NT2/D1 (cell line): ENCODE data around the gene C10orf95.
A peak's percentile ranks its signal among the peaks of the same experiment; 100 is the strongest.

Experiments
- DNase-seq: peaks from one replicate; pipeline ENCODE4 v3.0.0-alpha.2; 2011; ENCODE audit warnings: low read depth, low spot score
- H3K27me3 ChIP-seq: 2 replicates; pipeline ENCODE4 v1.6.0; 2011; ENCODE audit warnings: mild to moderate bottlenecking; ENCODE audit not compliant: insufficient read length, insufficient read depth
- H3K36me3 ChIP-seq: 2 replicates; pipeline ENCODE4 v1.6.1; 2011; ENCODE audit warnings: mild to moderate bottlenecking, low read length, mixed read lengths; ENCODE audit not compliant: insufficient read depth, insufficient read length
- H3K4me1 ChIP-seq: 2 replicates; pipeline ENCODE4 v1.5.1; 2011; ENCODE audit not compliant: insufficient read depth, insufficient read length
- H3K4me3 ChIP-seq: 2 replicates; pipeline ENCODE4 v1.5.1; 2011; ENCODE audit warnings: low read depth; ENCODE audit not compliant: insufficient read length
- H3K9ac ChIP-seq: 2 replicates; pipeline ENCODE4 v1.6.0; 2011; ENCODE audit warnings: low read depth; ENCODE audit not compliant: insufficient read length
- H3K9me3 ChIP-seq: 2 replicates; pipeline ENCODE4 v1.5.1; 2011; ENCODE audit warnings: mild to moderate bottlenecking, low read length; ENCODE audit not compliant: insufficient read depth
- SUZ12 ChIP-seq: IDR thresholded peaks from 2 replicates; pipeline ENCODE4 v1.6.1; 2011; ENCODE audit not compliant: insufficient read length, insufficient read depth; ENCODE audit errors: extremely low read depth
- YY1 ChIP-seq: IDR thresholded peaks from 2 replicates; pipeline ENCODE4 v1.6.1; 2011; ENCODE audit not compliant: insufficient read length, insufficient read depth
- ZNF274 ChIP-seq: IDR thresholded peaks from 2 replicates; pipeline ENCODE4 v1.6.1; 2011; ENCODE audit warnings: mild to moderate bottlenecking, low read depth, low read length

C10orf95 gene

DNA sequence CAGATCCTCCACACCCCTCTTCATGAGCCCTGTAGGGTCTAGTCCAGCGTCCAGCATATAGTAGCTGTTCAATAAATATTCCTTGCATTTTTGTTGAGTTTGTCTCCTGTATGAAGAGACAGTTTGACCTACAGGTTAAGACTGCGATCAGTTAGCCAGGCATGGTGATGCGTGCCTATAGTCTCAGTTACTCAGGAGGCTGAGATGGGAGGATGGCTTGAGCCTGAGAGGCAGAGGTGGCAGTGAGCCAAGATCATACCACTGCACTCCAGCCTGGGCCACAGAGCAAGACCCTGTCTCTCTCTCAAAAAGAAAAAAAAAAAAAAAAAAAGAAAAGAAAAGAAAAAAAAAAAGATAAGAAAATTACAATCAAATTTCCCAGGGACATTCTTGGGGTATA, 13.8 kb downstream of the C10orf95 start:
- no peak for DNase-seq
- peaks cover 35% of the 10 kb centered on the region for H3K27me3 ChIP-seq
- peaks cover 8% of the 10 kb centered on the region for H3K4me1 ChIP-seq
- TF ChIP-seq YY1 (no peak), ZNF274 (no peak), SUZ12 (no peak)
- H3K36me3 ChIP-seq: no peaks in the 10 kb centered on the region
- H3K9ac ChIP-seq: no peak overlapping the region
- no peak overlapping the region for H3K4me3 ChIP-seq
- H3K9me3 ChIP-seq: no peaks in the 10 kb centered on the region

DNA sequence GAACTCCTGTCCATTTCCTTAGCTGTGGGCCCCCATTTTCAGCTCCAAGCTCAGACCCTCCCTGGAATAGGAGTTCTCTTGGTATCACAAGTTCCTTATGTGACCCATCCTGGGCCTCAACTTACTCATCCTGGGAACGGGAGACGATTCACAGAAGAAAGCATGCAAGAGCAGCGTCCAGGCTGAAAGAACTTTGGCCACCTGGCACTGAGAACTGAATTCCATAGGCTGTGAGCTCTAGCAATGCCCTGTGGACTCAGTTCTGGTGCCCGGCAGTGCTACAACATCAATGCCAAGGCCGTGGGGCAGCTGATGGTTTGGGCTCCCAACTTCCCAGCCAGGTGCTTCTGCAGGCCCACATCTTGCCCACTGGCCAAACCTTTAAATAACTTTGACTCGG, 15.0 kb downstream of the C10orf95 start:
- Histone ChIP-seq H3K4me1 (peaks cover 8% of the 10 kb centered on the region), H3K36me3 (no peaks in the 10 kb centered on the region), H3K27me3 (peaks cover 35% of the 10 kb centered on the region), H3K9me3 (no peaks in the 10 kb centered on the region), H3K4me3 (no peak overlapping the region), H3K9ac (no peak overlapping the region)
- TF ChIP-seq ZNF274: no peak
- no peak for TF ChIP-seq SUZ12
- no peak for TF ChIP-seq YY1
- DNase-seq: no peak

DNA sequence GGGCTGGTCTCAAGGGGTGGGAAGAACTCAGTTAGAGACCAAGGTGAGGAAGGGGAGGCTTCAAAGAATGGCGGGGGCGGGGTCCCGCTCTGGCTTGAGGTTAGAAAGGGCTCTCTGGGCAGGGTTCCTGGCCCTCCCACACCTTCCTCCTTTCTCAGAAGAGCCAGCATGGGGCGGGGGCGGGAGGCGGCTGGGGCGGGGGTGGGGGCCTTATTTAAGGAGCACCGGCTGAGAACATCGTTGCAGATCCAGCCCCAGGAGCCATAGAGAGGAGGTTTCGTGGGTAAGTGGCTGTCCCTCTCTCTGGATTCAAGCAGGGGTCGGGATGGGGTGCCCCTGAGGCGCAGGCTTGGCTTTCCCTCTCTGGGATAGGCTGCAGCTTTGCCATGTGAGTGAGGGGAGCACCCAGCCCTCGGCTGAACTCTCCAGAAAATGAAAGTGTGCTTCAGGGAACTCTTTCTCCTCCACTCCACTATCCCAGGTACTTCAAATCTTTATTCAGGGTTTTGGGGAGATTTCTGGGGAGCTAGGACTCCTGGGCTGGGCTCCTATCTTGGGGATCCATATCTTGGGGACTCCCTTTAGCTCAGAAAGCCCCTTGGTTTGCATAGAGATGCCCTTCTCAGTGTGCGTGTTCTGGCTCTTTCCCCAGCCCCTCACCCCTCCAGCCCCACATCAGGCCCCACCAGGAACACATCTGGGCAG, 15.7 kb downstream of the C10orf95 start:
- Histone ChIP-seq H3K9ac (peak overlapping the region; percentile 56), H3K4me3 (peak overlapping the region; percentile 6), H3K4me1 (peaks cover 8% of the 10 kb centered on the region), H3K27me3 (peaks cover 35% of the 10 kb centered on the region), H3K36me3 (no peaks in the 10 kb centered on the region), H3K9me3 (no peaks in the 10 kb centered on the region)
- no peak for TF ChIP-seq ZNF274
- DNase-seq: no peak

DNA sequence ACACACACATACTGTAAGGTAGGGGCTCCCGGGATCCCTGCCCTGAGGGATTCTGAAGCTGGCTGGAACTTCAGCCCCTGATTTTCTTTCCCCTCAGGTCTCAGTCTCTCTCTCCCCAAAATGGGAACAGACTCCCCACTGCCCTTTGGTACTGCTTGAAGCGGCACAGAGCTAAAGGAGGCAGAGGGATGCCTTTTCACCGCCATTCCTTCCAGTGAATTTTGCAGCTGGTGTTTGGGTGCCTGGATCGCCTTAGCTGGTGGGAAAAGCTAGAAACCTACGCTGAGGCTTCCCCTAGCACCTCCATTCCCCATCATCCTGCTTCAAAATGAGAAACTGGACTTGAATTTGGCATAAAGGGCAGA, 16.2 kb downstream of the C10orf95 start:
- H3K27me3 ChIP-seq: peaks cover 35% of the 10 kb centered on the region
- H3K36me3 ChIP-seq: no peaks in the 10 kb centered on the region
- H3K4me3 ChIP-seq: peak overlapping the region; percentile 6
- H3K9me3 ChIP-seq: no peaks in the 10 kb centered on the region
- peak overlapping the region; percentile 77 for H3K9ac ChIP-seq
- H3K4me1 ChIP-seq: peaks cover 8% of the 10 kb centered on the region
- TF ChIP-seq ZNF274 (no peak), YY1 (no peak), SUZ12 (no peak)
- DNase-seq: no peak

DNA sequence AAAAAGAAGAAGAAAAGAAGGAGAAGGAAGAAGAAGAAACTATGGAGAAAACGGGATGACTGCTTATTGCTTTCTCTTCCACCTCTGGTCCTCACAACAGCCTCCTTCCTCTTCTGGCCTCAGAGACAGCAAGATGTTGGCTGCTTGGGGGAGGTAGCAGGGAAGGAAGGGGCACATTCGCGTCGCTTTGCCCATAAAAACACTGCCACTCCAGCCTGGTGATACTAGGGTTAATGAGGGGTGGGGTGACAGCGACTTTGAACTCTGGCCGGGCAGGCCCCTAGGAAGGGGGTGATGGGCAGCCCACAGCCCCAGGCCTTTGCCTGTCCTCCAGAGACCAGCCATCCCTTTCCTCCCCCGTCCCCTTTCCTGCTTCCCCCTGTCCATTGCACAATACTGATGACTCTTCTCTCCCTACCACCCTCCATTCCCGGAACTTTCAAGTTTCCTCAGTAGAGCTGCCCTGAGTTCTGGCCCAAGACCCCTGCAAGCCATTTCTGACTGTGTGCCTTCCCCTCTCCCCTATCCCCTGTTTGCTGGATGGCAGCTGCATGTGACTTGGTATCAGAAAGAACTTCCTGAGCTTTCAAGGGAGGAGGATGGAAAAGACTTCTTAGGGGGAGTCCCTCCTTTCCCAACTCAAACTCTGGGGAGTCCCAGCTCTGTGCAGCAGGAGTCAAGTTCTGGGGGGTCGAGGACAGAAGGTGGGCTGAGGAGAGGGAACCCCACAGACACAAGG, 16.8 kb downstream of the C10orf95 start:
- no peaks in the 10 kb centered on the region for H3K36me3 ChIP-seq
- H3K9ac ChIP-seq: no peak overlapping the region
- peaks cover 35% of the 10 kb centered on the region for H3K27me3 ChIP-seq
- no peak for TF ChIP-seq ZNF274
- TF ChIP-seq YY1: no peak
- TF ChIP-seq SUZ12: no peak
- H3K9me3 ChIP-seq: no peaks in the 10 kb centered on the region
- H3K4me1 ChIP-seq: peaks cover 8% of the 10 kb centered on the region
- DNase-seq: no peak
- peak overlapping the region; percentile 6 for H3K4me3 ChIP-seq

DNA sequence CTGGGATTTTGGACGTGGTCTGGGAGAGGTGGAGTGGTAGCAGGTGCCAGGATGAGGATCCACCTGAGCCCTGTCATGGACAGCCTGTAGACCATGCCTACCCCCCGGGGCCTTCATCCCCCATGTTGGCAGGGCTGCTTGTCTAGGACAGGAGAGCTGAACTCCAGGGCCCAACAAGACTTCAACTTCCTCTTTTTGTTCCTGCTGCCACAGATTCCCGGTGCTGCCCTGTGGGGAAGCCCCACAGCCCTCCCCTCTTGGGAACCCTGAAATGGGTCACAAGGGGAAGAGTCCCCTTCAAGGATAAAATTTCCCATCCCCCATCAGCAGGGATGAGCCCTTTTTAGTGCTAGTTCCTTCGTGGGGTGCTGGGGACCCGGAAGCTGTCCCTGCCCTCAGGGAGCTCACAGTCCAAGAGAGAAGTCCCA, 17.7 kb downstream of the C10orf95 start:
- H3K4me1 ChIP-seq: peaks cover 8% of the 10 kb centered on the region

DNA sequence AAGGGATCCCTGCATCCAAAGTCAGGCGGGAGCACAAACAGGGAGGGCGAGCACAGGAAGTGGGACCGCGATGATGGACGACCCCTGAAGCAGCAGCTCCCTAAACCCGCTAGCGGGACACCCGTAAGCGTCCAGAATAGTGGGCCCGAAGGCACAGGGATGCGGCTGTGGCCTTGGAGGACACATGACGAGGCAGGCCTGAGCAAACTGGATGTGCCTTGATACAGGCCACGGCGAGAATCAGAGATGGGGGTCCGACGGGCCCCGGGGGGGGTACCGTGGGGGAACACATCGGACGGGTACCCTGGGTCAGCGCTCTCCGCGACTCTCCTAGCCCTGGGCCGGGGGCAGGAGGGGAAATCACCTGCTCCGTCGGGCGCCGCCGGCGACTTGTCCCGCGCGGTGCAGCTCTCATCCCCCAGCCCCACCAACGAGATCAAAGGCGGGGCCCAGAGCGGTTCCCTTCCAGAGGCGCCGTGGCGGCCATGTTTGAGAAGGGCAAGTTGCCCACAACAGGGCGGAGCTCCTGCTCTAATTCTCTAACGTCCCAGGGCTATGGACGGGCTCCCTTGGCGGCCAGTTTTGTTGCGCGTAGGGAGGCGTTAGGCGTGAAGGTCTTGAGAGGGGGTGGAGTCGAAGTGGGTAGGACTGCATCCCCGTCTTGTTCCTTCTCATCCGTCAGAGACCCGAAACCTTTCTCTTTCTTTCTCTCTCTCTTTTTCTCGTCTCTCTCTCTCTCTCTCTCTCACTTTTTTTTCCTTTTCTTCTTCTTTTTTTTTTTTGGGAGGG, 19.0 kb downstream of the C10orf95 start, which contains the start of gene CUEDC2:
CUEDC2 (minus strand) TSS at position 413 of the 789 bp plus-strand sequence. CDS start 7,386 bp downstream, outside the sequence.
- DNase-seq: peak; percentile 87
- H3K36me3 ChIP-seq: no peaks in the 10 kb centered on the region
- H3K4me1 ChIP-seq: peaks cover 6% of the 10 kb centered on the region
- peak within 1 kb of the TSS; percentile 85 for H3K4me3 ChIP-seq
- H3K27me3 ChIP-seq: peaks cover 35% of the 10 kb centered on the region
- H3K9ac ChIP-seq: peak within 1 kb of the TSS; percentile 95
- H3K9me3 ChIP-seq: no peaks in the 10 kb centered on the region
- TF ChIP-seq YY1 (peak; percentile 96), SUZ12 (no peak)

More for the DNA sequence above, 17.7 kb downstream of the C10orf95 start:
- DNase-seq: no peak
- H3K9ac ChIP-seq: no peak overlapping the region
- H3K36me3 ChIP-seq: no peaks in the 10 kb centered on the region
- H3K9me3 ChIP-seq: no peaks in the 10 kb centered on the region
- no peak overlapping the region for H3K4me3 ChIP-seq
- H3K27me3 ChIP-seq: peaks cover 35% of the 10 kb centered on the region
- TF ChIP-seq SUZ12: no peak
- TF ChIP-seq YY1: no peak
- no peak for TF ChIP-seq ZNF274
